IMR-90 (cell line): ENCODE results near the gene BCL2L13. TPM values are rescaled to one million over a fixed set of nuclear protein-coding genes. Genes with fewer than 3 reads are reported as not detected.

Experiments
- ATAC-seq: fragments of 200-7000 bp; cut with Tn5 transposase; 2 replicates; pipeline ENCODE4 v1.9.1; 2020; ENCODE audit warnings: low read depth, mild to moderate bottlenecking, moderate library complexity
- BruUV-seq: library from RNA; stranded (reverse); fragments of 400-500 nt; replicated peaks from 2 replicates; lab custom pipeline; 2021; lab: Mats Ljungman, UMichigan
- CTCF ChIA-PET: fragments of 300-600 bp; formaldehyde crosslinking; extraction: SDS; loops from one replicate; lab custom pipeline; 2021; ENCODE audit warnings: antibody characterized with exemption; lab: Yijun Ruan, JAX
- POLR2A ChIA-PET: fragments of 300-600 bp; sonication (Branson Sonifier 250); formaldehyde crosslinking; loops from one replicate; lab custom pipeline; 2022; ENCODE audit warnings: antibody characterized with exemption; ENCODE audit not compliant: unreplicated experiment; lab: Charles Lee
- DNase-seq: peaks from one replicate; pipeline ENCODE4 v3.0.0; 2013
- H2AFZ ChIP-seq: replicated peaks from 2 replicates; pipeline ENCODE3; 2013; ENCODE audit warnings: low read length, mild to moderate bottlenecking; ENCODE audit not compliant: poor library complexity
- H2AK5ac ChIP-seq: 2 replicates; pipeline ENCODE4 v1.6.1; 2013; ENCODE audit warnings: low read depth, low read length, inconsistent platforms
- H2AK9ac ChIP-seq: replicated peaks from 2 replicates; pipeline ENCODE3; 2013; ENCODE audit warnings: mild to moderate bottlenecking, low read depth, low read length, moderate library complexity; ENCODE audit not compliant: poor library complexity
- H2BK120ac ChIP-seq: 2 replicates; pipeline ENCODE4 v1.6.1; 2013; ENCODE audit warnings: low read depth, low read length, inconsistent platforms
- H2BK15ac ChIP-seq: 3 replicates; pipeline ENCODE4 v1.6.1; 2013; ENCODE audit warnings: low read depth, low read length, inconsistent platforms
- H2BK20ac ChIP-seq: 2 replicates; pipeline ENCODE4 v1.6.1; 2013; ENCODE audit warnings: low read depth, mild to moderate bottlenecking, inconsistent platforms, low read length, moderate library complexity
- H2BK5ac ChIP-seq: 2 replicates; pipeline ENCODE4 v1.6.1; 2013; ENCODE audit warnings: mild to moderate bottlenecking, low read depth, low read length, inconsistent platforms; ENCODE audit not compliant: poor library complexity, severe bottlenecking
- H3K14ac ChIP-seq: replicated peaks from 2 replicates; pipeline ENCODE4 v1.6.1; 2013; ENCODE audit warnings: low read depth, low read length, inconsistent platforms
- H3K18ac ChIP-seq: 2 replicates; pipeline ENCODE4 v1.6.1; 2013; ENCODE audit warnings: low read depth, low read length, control low read depth
- H3K23ac ChIP-seq: 2 replicates; pipeline ENCODE4 v1.6.1; 2013; ENCODE audit warnings: low read depth, low read length, inconsistent platforms
- H3K27ac ChIP-seq: 2 replicates; pipeline ENCODE4 v1.5.1; 2013; ENCODE audit warnings: mild to moderate bottlenecking, control low read depth, low read length; ENCODE audit not compliant: insufficient read depth
- H3K27me3 ChIP-seq: 2 replicates; pipeline ENCODE4 v1.6.1; 2013; ENCODE audit warnings: low read length; ENCODE audit not compliant: control insufficient read depth, insufficient read depth
- H3K36me3 ChIP-seq: 2 replicates; pipeline ENCODE4 v1.6.1; 2013; ENCODE audit warnings: low read length, mixed read lengths; ENCODE audit not compliant: control insufficient read depth, insufficient read depth
- H3K4ac ChIP-seq: 2 replicates; pipeline ENCODE4 v1.6.1; 2013; ENCODE audit warnings: low read depth, low read length, inconsistent platforms
- H3K4me1 ChIP-seq: 2 replicates; pipeline ENCODE4 v1.6.1; 2013; ENCODE audit warnings: low read length, mixed read lengths; ENCODE audit not compliant: control insufficient read depth, insufficient read depth
- H3K4me2 ChIP-seq: 2 replicates; pipeline ENCODE4 v1.6.1; 2013; ENCODE audit warnings: low read depth, mild to moderate bottlenecking, control low read depth, low read length, moderate library complexity
- H3K4me3 ChIP-seq: 2 replicates; pipeline ENCODE4 v1.5.1; 2013; ENCODE audit warnings: low read depth, mild to moderate bottlenecking, control low read depth, low read length, moderate library complexity; ENCODE audit not compliant: insufficient read depth
- H3K56ac ChIP-seq: 2 replicates; pipeline ENCODE4 v1.6.1; 2013; ENCODE audit warnings: low read length, inconsistent platforms; ENCODE audit not compliant: insufficient read depth; ENCODE audit errors: extremely low read depth
- H3K79me1 ChIP-seq, 2 experiments: 2 replicates each; pipeline ENCODE4 v1.6.1; 2013; ENCODE audit warnings: low read length in 2 of 2, inconsistent platforms in 1 of 2, low read depth in 1 of 2
- H3K9ac ChIP-seq: 2 replicates; pipeline ENCODE4 v1.6.1; 2013; ENCODE audit warnings: low read depth, low read length, control low read depth
- H3K9me1 ChIP-seq: 2 replicates; pipeline ENCODE4 v1.6.1; 2013; ENCODE audit warnings: low read length, inconsistent platforms; ENCODE audit not compliant: insufficient read depth
- H3K9me3 ChIP-seq: 2 replicates; pipeline ENCODE4 v1.6.1; 2013; ENCODE audit warnings: low read length; ENCODE audit not compliant: control insufficient read depth, insufficient read depth
- H4K20me1 ChIP-seq: 2 replicates; pipeline ENCODE4 v1.6.1; 2013; ENCODE audit warnings: low read length, inconsistent platforms; ENCODE audit not compliant: insufficient read depth
- H4K5ac ChIP-seq: 2 replicates; pipeline ENCODE4 v1.6.1; 2013; ENCODE audit warnings: mild to moderate bottlenecking, low read depth, low read length, control low read depth
- H4K8ac ChIP-seq, 2 experiments: 2 replicates each; pipeline ENCODE4 v1.6.1; 2013; ENCODE audit warnings: low read depth in 2 of 2, low read length in 2 of 2, control low read depth in 1 of 2, inconsistent platforms in 1 of 2
- H4K91ac ChIP-seq: 2 replicates; pipeline ENCODE4 v1.6.1; 2013; ENCODE audit warnings: low read depth, low read length, inconsistent platforms; ENCODE audit not compliant: insufficient read depth
- BHLHE40 ChIP-seq: fragments of 150-350 bp; IDR thresholded peaks from 2 replicates; pipeline ENCODE4 v1.6.1; 2016; ENCODE audit warnings: mild to moderate bottlenecking, low read depth, low read length
- CEBPB ChIP-seq: IDR thresholded peaks from 2 replicates; pipeline ENCODE4 v1.6.1; 2012; ENCODE audit warnings: low read depth, low read length, improper control_type of control experiment
- CHD1 ChIP-seq: IDR thresholded peaks from 2 replicates; pipeline ENCODE4 v1.6.1; 2012; ENCODE audit warnings: low read depth, low read length, improper control_type of control experiment
- FOS ChIP-seq: fragments of 150-350 bp; IDR thresholded peaks from 2 replicates; pipeline ENCODE4 v1.6.1; 2016; ENCODE audit warnings: low read depth, low read length
- MAFK ChIP-seq: IDR thresholded peaks from 2 replicates; pipeline ENCODE4 v1.6.1; 2012; ENCODE audit warnings: low read depth, low read length, improper control_type of control experiment
- MAZ ChIP-seq: IDR thresholded peaks from 2 replicates; pipeline ENCODE4 v1.6.1; 2012; ENCODE audit warnings: low read depth, mild to moderate bottlenecking, low read length, improper control_type of control experiment, moderate library complexity, borderline replicate concordance
- MXI1 ChIP-seq: IDR thresholded peaks from 2 replicates; pipeline ENCODE4 v1.6.1; 2012; ENCODE audit warnings: low read depth, mild to moderate bottlenecking, low read length, moderate library complexity, borderline replicate concordance
- NFE2L2 ChIP-seq: fragments of 150-350 bp; IDR thresholded peaks from 2 replicates; pipeline ENCODE4 v1.6.1; 2016; ENCODE audit warnings: low read depth, mild to moderate bottlenecking, low read length
- POLR2A ChIP-seq: IDR thresholded peaks from 2 replicates; pipeline ENCODE4 v1.6.1; 2012; ENCODE audit warnings: mild to moderate bottlenecking, low read depth, low read length
- RAD21 ChIP-seq: IDR thresholded peaks from 2 replicates; pipeline ENCODE4 v1.6.1; 2012; ENCODE audit warnings: low read length, improper control_type of control experiment
- RCOR1 ChIP-seq: IDR thresholded peaks from 2 replicates; pipeline ENCODE4 v1.6.1; 2012; ENCODE audit warnings: mild to moderate bottlenecking, low read length, improper control_type of control experiment; ENCODE audit not compliant: insufficient replicate concordance
- RFX5 ChIP-seq: IDR thresholded peaks from 2 replicates; pipeline ENCODE4 v1.8.0; 2012; ENCODE audit warnings: low read depth, mild to moderate bottlenecking, low read length, moderate library complexity
- SMC3 ChIP-seq: fragments of 150-350 bp; IDR thresholded peaks from 2 replicates; pipeline ENCODE4 v1.6.1; 2016; ENCODE audit warnings: low read depth, mild to moderate bottlenecking, antibody characterized with exemption, low read length, moderate library complexity
- WGBS, 2 experiments: methylation state at CpG; one replicate each; pipeline versions ENCODE4 v1.1.5 to v1.1.7; 2013; ENCODE audit warnings: missing lambda C conversion rate in 2 of 2; ENCODE audit not compliant: insufficient read length in 1 of 2; ENCODE audit errors: extremely low coverage in 2 of 2; 5-methylcytosine and 5-hydroxymethylcytosine counted together
- dilution Hi-C: fragments of 300-500 bp; cut with HindIII; formaldehyde crosslinking; loops from one replicate; pipeline ENCODE4 v1.14.3; 2018; ENCODE audit warnings: low sequenced_read_pairs; ENCODE audit not compliant: unreplicated experiment
- in situ Hi-C: fragments of 300-500 bp; cut with MboI; formaldehyde crosslinking; loops from 3 replicates; pipeline ENCODE4 v1.14.3; 2019; ENCODE audit warnings: low sequenced_read_pairs, inconsistent platforms, mixed read lengths
- intact Hi-C: fragments of 100-400 bp; cut with micrococcal nuclease; formaldehyde crosslinking; loops from 2 replicates; pipeline ENCODE4 v1.10.0; 2022
- polyA plus RNA-seq, 3 experiments: library from polyadenylated mRNA; depleted of rRNA; stranded (reverse); fragments of >200 nt; gene quantifications; 2 replicates each; pipeline ENCODE4 v1.2.3, GENCODE V29; 2012; ENCODE audit warnings: low replicate concordance in 1 of 3
- total RNA-seq: library from RNA; depleted of rRNA; stranded (reverse); fragments of >200 nt; gene quantifications from 2 replicates; pipeline ENCODE4 v1.2.3, GENCODE V29; 2012
- TF ChIP-seq, protein P1 (sequence below): conservative IDR thresholded peaks from 2 replicates; pipeline ENCODE4 v1.5.1; 2012; ENCODE audit warnings: mild to moderate bottlenecking, low read depth, low read length, improper control_type of control experiment
- TF ChIP-seq, protein P2 (sequence below): fragments of 150-350 bp; IDR thresholded peaks from 2 replicates; pipeline ENCODE4 v1.6.1; 2017; ENCODE audit warnings: mild to moderate bottlenecking, antibody characterized with exemption, low read length, low read depth
- TF ChIP-seq, protein P3 (sequence below): fragments of 150-350 bp; IDR thresholded peaks from 2 replicates; pipeline ENCODE4 v1.6.1; 2016; ENCODE audit warnings: low read depth, mild to moderate bottlenecking, low read length, moderate library complexity, borderline replicate concordance

The BCL2L13 gene
- total and polyA plus RNA-seq, 2 of the 4 experiments (the other 2 are of a cell fraction): 42.6 to 86.7 TPM

DNA sequence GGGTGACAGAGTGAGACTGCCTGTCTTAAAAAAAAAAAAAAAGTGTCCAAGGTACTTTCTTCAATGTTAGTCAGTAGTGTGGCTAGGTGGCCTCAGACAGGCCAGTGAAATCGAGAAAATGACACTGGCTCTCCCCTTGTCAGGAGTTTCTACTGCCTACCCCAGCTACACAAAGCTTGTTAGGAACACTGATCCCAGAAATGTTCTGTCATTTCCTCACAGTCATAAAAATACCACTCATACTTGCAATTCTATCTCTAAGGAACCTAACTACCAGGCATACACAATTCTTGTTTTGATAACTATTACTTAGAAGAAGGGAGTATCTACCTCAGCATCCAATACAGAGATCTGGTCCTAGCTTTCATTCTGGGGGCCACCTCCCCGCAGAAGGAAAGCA lies 41.3 kb upstream of the BCL2L13 start:
- peak overlapping the region; percentile 46 for H2BK5ac ChIP-seq
- no peak overlapping the region for H3K14ac ChIP-seq
- DNase-seq: peak; percentile 42
- H2AK9ac ChIP-seq: no peak overlapping the region
- WGBS, 2 experiments: no CpG with 5 or more reads among the region's 2 CpGs
- peaks cover 12% of the 10 kb centered on the region; the same call in 1 of the 2 replicates for H4K20me1 ChIP-seq
- no peak overlapping the region for H3K4ac ChIP-seq
- H3K18ac ChIP-seq: peak overlapping the region; percentile 51; the same call in 1 of the 2 replicates
- no peak overlapping the region for H3K9ac ChIP-seq
- dilution Hi-C loops (no loop called here), intact Hi-C loops (no loop called here), in situ Hi-C loops (no loop called here)
- no TSS peak for BruUV-seq
- TF ChIP-seq MXI1: no peak
- TF ChIP-seq POLR2A: no peak
- TF ChIP-seq BHLHE40: no peak
- no peak for TF ChIP-seq MAZ
- no peak for TF ChIP-seq RFX5
- TF ChIP-seq RCOR1: no peak
- TF ChIP-seq MAFK: no peak
- TF ChIP-seq NFE2L2: no peak
- no peak for TF ChIP-seq SMC3
- TF ChIP-seq CHD1: no peak
- TF ChIP-seq, protein P1, sequence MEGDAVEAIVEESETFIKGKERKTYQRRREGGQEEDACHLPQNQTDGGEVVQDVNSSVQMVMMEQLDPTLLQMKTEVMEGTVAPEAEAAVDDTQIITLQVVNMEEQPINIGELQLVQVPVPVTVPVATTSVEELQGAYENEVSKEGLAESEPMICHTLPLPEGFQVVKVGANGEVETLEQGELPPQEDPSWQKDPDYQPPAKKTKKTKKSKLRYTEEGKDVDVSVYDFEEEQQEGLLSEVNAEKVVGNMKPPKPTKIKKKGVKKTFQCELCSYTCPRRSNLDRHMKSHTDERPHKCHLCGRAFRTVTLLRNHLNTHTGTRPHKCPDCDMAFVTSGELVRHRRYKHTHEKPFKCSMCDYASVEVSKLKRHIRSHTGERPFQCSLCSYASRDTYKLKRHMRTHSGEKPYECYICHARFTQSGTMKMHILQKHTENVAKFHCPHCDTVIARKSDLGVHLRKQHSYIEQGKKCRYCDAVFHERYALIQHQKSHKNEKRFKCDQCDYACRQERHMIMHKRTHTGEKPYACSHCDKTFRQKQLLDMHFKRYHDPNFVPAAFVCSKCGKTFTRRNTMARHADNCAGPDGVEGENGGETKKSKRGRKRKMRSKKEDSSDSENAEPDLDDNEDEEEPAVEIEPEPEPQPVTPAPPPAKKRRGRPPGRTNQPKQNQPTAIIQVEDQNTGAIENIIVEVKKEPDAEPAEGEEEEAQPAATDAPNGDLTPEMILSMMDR: no peak
- TF ChIP-seq RAD21: no peak
- no peak for TF ChIP-seq CEBPB
- TF ChIP-seq, protein P2, sequence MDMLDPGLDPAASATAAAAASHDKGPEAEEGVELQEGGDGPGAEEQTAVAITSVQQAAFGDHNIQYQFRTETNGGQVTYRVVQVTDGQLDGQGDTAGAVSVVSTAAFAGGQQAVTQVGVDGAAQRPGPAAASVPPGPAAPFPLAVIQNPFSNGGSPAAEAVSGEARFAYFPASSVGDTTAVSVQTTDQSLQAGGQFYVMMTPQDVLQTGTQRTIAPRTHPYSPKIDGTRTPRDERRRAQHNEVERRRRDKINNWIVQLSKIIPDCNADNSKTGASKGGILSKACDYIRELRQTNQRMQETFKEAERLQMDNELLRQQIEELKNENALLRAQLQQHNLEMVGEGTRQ: no peak
- TF ChIP-seq FOS: no peak
- TF ChIP-seq, protein P3, sequence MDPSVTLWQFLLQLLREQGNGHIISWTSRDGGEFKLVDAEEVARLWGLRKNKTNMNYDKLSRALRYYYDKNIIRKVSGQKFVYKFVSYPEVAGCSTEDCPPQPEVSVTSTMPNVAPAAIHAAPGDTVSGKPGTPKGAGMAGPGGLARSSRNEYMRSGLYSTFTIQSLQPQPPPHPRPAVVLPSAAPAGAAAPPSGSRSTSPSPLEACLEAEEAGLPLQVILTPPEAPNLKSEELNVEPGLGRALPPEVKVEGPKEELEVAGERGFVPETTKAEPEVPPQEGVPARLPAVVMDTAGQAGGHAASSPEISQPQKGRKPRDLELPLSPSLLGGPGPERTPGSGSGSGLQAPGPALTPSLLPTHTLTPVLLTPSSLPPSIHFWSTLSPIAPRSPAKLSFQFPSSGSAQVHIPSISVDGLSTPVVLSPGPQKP: no peak
- no peak overlapping the region for H2BK120ac ChIP-seq
- H4K5ac ChIP-seq: no peak overlapping the region
- no peak overlapping the region for H2BK20ac ChIP-seq
- H3K27ac ChIP-seq: peak overlapping the region; percentile 41; the same call in 1 of the 2 replicates
- no peak overlapping the region; the same call in 1 of the 2 replicates for H3K23ac ChIP-seq
- no peak overlapping the region for H3K4me3 ChIP-seq
- no peak overlapping the region for H3K56ac ChIP-seq
- peak; percentile 83 for ATAC-seq
- H3K9me1 ChIP-seq: peaks cover 7% of the 10 kb centered on the region; the same call in 1 of the 2 replicates
- H2AK5ac ChIP-seq: no peak overlapping the region
- POLR2A ChIA-PET: no interaction called here
- CTCF ChIA-PET: interaction anchor here (0.6 kb wide), 1 partner anchor 515 kb away, joined by 4 read pairs; no protein-coding TSS in a partner anchor
- no peaks in the 10 kb centered on the region for H3K27me3 ChIP-seq
- no peaks in the 10 kb centered on the region for H3K4me1 ChIP-seq
- H4K91ac ChIP-seq: no peak overlapping the region
- no peaks in the 10 kb centered on the region for H3K9me3 ChIP-seq
- H2AFZ ChIP-seq: no peak overlapping the region
- H4K8ac ChIP-seq: no peak overlapping the region
- H3K4me2 ChIP-seq: no peak overlapping the region
- peaks cover 4 to 27% of the 10 kb centered on the region in 2 experiments; a peak in 3 of 4 replicates for H3K79me1 ChIP-seq
- H3K36me3 ChIP-seq: peaks cover 59% of the 10 kb centered on the region
- no peak overlapping the region for H2BK15ac ChIP-seq
